Common myeloid progenitor, CD34-positive (primary cell): ENCODE results near the gene DRAM2.
"Not testable (repeated sequence)": the region's sequence is repeated elsewhere in the genome, so short reads cannot be mapped to it uniquely, and the experiment has no call there.

ENCODE experiments used
- CTCF ChIA-PET: fragments of 350-600 bp; sonication (Branson Sonifier 250); formaldehyde crosslinking; loops from one replicate; lab custom pipeline; 2021; ENCODE audit warnings: antibody characterized with exemption; lab: Charles Lee
- POLR2A ChIA-PET: fragments of 350-600 bp; sonication (Branson Sonifier 250); formaldehyde crosslinking; loops from one replicate; lab custom pipeline; 2021; ENCODE audit warnings: antibody characterized with exemption; lab: Charles Lee
- DNase-seq, 3 donors: peaks; one replicate each; pipeline versions ENCODE4 v3.0.0 to v3.0.0-alpha.2; 2013
- H3K27ac ChIP-seq, 2 experiments: 1 replicate in 1 of 2; 2 replicates in 1 of 2; pipeline ENCODE4 v1.7.0; 2013; ENCODE audit warnings: inconsistent platforms in 2 of 2, low read length in 2 of 2, mild to moderate bottlenecking in 2 of 2, low read depth in 1 of 2, moderate library complexity in 1 of 2; ENCODE audit not compliant: severe bottlenecking in 2 of 2, insufficient read depth in 1 of 2, poor library complexity in 1 of 2
- H3K27me3 ChIP-seq, 5 experiments: replicated peaks in 2 of 5; 1 replicate in 3 of 5; 2 replicates in 2 of 5; pipeline versions ENCODE4 v1.6.1 to v1.7.0; 2013; ENCODE audit warnings: low read length in 4 of 5, mild to moderate bottlenecking in 2 of 5, moderate library complexity in 2 of 5, inconsistent platforms in 1 of 5; ENCODE audit not compliant: insufficient read depth in 5 of 5, control insufficient read depth in 4 of 5
- H3K36me3 ChIP-seq, 4 experiments: 1 replicate in 2 of 4; 2 replicates in 2 of 4; pipeline versions ENCODE4 v1.6.1 to v1.7.0; 2013; ENCODE audit warnings: low read length in 3 of 4, control low read depth in 1 of 4, mild to moderate bottlenecking in 1 of 4; ENCODE audit not compliant: control insufficient read depth in 4 of 4, insufficient read depth in 4 of 4
- H3K4me1 ChIP-seq, 4 experiments: 1 replicate in 3 of 4; 2 replicates in 1 of 4; pipeline versions ENCODE4 v1.6.1 to v1.7.1; 2013; ENCODE audit warnings: low read length in 3 of 4, mild to moderate bottlenecking in 3 of 4, control low read depth in 1 of 4, inconsistent platforms in 1 of 4, moderate library complexity in 1 of 4; ENCODE audit not compliant: control insufficient read depth in 4 of 4, insufficient read depth in 4 of 4; ENCODE audit errors: control extremely low read depth in 1 of 4
- H3K4me3 ChIP-seq, 7 experiments: 1 replicate in 4 of 7; 2 replicates in 3 of 7; pipeline versions ENCODE4 v1.5.1 to v1.7.0; 2013; ENCODE audit warnings: mild to moderate bottlenecking in 7 of 7, low read length in 6 of 7, moderate library complexity in 6 of 7, inconsistent platforms in 2 of 7, low read depth in 2 of 7, control low read depth in 1 of 7; ENCODE audit not compliant: insufficient read depth in 4 of 7, control insufficient read depth in 1 of 7; ENCODE audit errors: extremely low read depth in 1 of 7
- H3K9me3 ChIP-seq, 5 experiments: 1 replicate in 4 of 5; 2 replicates in 1 of 5; pipeline versions ENCODE4 v1.6.1 to v1.7.1; 2013; ENCODE audit warnings: low read length in 4 of 5, mild to moderate bottlenecking in 2 of 5, inconsistent platforms in 1 of 5, low read depth in 1 of 5, moderate library complexity in 1 of 5; ENCODE audit not compliant: control insufficient read depth in 4 of 5, insufficient read depth in 2 of 5; ENCODE audit errors: control extremely low read depth in 1 of 5
- WGBS: methylation state at CpG from one replicate; pipeline ENCODE4 v1.1.5; 2013; ENCODE audit not compliant: insufficient coverage; 5-methylcytosine and 5-hydroxymethylcytosine counted together

The DRAM2 gene

GRCh38 chr1:111082421-111083203, 57.3 kb downstream of the DRAM2 start:
- Histone ChIP-seq H3K27me3 (no peaks in the 10 kb centered on the region), H3K4me1 (no peaks in the 10 kb centered on the region), H3K9me3 (peaks cover 0 to 14% (median 3%) of the 10 kb centered on the region in 5 experiments), H3K36me3 (no peaks in the 10 kb centered on the region), H3K27ac (no peak overlapping the region), H3K4me3 (no peak overlapping the region)
- ChIA-PET CTCF (interaction anchor here (0.6 kb wide), 1 partner anchor 1785 kb away, joined by 3 read pairs; no protein-coding TSS in a partner anchor), POLR2A (no interaction called here)
- DNase-seq, result no peak
- WGBS, result no CpG with 5 or more reads among the region's 2 CpGs

GRCh38 chr1:111079329-111079728, 60.6 kb downstream of the DRAM2 start:
- H3K4me3 ChIP-seq, H3K9me3 ChIP-seq, DNase-seq, H3K36me3 ChIP-seq, CTCF ChIA-PET, H3K27me3 ChIP-seq, H3K27ac ChIP-seq, POLR2A ChIA-PET, H3K4me1 ChIP-seq: not testable (repeated sequence)
- 100% methylated on average over 6 of the region's 12 CpGs for WGBS

GRCh38 chr1:111077312-111077711, 62.6 kb downstream of the DRAM2 start:
- H3K4me3 ChIP-seq, CTCF ChIA-PET, DNase-seq, H3K9me3 ChIP-seq, H3K36me3 ChIP-seq, H3K4me1 ChIP-seq, H3K27ac ChIP-seq, POLR2A ChIA-PET, H3K27me3 ChIP-seq: not testable (repeated sequence)
- 100% methylated on average over 1 of the region's 4 CpGs for WGBS
